Activated effector memory CD4-positive, alpha-beta T cell treated with anti-CD3 and anti-CD28 coated beads, Interleukin-2, amount 50 U/mL, for 16 hours (primary cell): ENCODE data around the gene IVD.

Source experiments
- DNase-seq: peaks from one replicate; pipeline ENCODE4 v3.0.0-alpha.2; 2020

The IVD gene

GRCh38 chr15:40416056-40416455, 10.5 kb downstream of the IVD start:
- DNase-seq: no peak

GRCh38 chr15:40418126-40418525, 12.5 kb downstream of the IVD start:
- no peak for DNase-seq

- DNase-seq: no peak
Observed at GRCh38 chr15:40420071-40420713, 14.6 kb downstream of the IVD start.

- no peak for DNase-seq
Observed at GRCh38 chr15:40420793-40421192, 15.2 kb downstream of the IVD start.

- DNase-seq: peak; percentile 93
Observed at GRCh38 chr15:40421246-40422157, 15.9 kb downstream of the IVD start.

GRCh38 chr15:40424483-40425115, 19.0 kb downstream of the IVD start:
- DNase-seq: no peak

GRCh38 chr15:40425681-40426080, 20.1 kb downstream of the IVD start:
- no peak for DNase-seq

- no peak for DNase-seq
Observed at GRCh38 chr15:40427188-40427587, 21.6 kb downstream of the IVD start.

- DNase-seq: no peak
Observed at GRCh38 chr15:40428185-40428584, 22.6 kb downstream of the IVD start.

- no peak for DNase-seq
Observed at GRCh38 chr15:40429068-40429710, 23.6 kb downstream of the IVD start.

- no peak for DNase-seq
Observed at GRCh38 chr15:40430271-40430805, 24.7 kb downstream of the IVD start.

GRCh38 chr15:40435023-40435709, 29.6 kb downstream of the IVD start:
- DNase-seq: no peak

GRCh38 chr15:40435710-40436089, 30.1 kb downstream of the IVD start:
- DNase-seq: no peak

- peak; percentile 73 for DNase-seq
Observed at GRCh38 chr15:40436116-40436891, 30.7 kb downstream of the IVD start.

GRCh38 chr15:40436892-40437751, 31.5 kb downstream of the IVD start:
- no peak for DNase-seq

- DNase-seq: no peak
Observed at GRCh38 chr15:40437752-40438687, 32.4 kb downstream of the IVD start.

GRCh38 chr15:40438712-40439111, 33.1 kb downstream of the IVD start:
- DNase-seq: no peak

GRCh38 chr15:40439461-40439959, 33.9 kb downstream of the IVD start:
- DNase-seq: no peak
